PC-9 (cell line): ENCODE measurements around the gene ZBED3. TPM values are rescaled to one million over a fixed set of nuclear protein-coding genes. Genes with fewer than 3 reads are reported as not detected.

Experiments
- BruUV-seq: library from RNA; stranded (reverse); fragments of 400-500 nt; replicated peaks from 2 replicates; lab custom pipeline; 2021; lab: Mats Ljungman, UMichigan
- CTCF ChIA-PET: fragments of 300-600 bp; sonication (Branson Sonifier 250); formaldehyde crosslinking; loops from one replicate; lab custom pipeline; 2022; ENCODE audit warnings: antibody characterized with exemption; lab: Charles Lee
- POLR2A ChIA-PET: fragments of 300-600 bp; sonication (Branson Sonifier 250); formaldehyde crosslinking; loops from one replicate; lab custom pipeline; 2022; ENCODE audit warnings: antibody characterized with exemption; ENCODE audit not compliant: unreplicated experiment; lab: Charles Lee
- DNase-seq, 2 experiments: peaks; one replicate each; pipeline versions ENCODE4 v3.0.0 to v3.0.0-alpha.2; 2015 to 2022; ENCODE audit warnings: mixed read lengths in 1 of 2
- H2AFZ ChIP-seq: fragments of 200-600 bp; sonication (generic); 2 replicates; pipeline ENCODE4 v1.8.1; 2017; ENCODE audit warnings: antibody characterized with exemption
- H3F3A ChIP-seq: fragments of 200-600 bp; sonication (generic); 2 replicates; pipeline ENCODE4 v1.8.1; 2017; ENCODE audit warnings: antibody characterized with exemption, mild to moderate bottlenecking, low read depth; ENCODE audit not compliant: insufficient read depth
- H3K27ac ChIP-seq: fragments of 200-600 bp; sonication (generic); 2 replicates; pipeline ENCODE4 v1.6.1; 2016; ENCODE audit warnings: mixed run types
- H3K27me3 ChIP-seq: fragments of 200-600 bp; sonication (generic); 2 replicates; pipeline ENCODE4 v1.6.1; 2016; ENCODE audit warnings: low read depth, mixed run types; ENCODE audit not compliant: insufficient read depth
- H3K36me3 ChIP-seq: fragments of 200-600 bp; sonication (generic); 2 replicates; pipeline ENCODE4 v1.6.1; 2016; ENCODE audit warnings: low read depth, mixed run types
- H3K4me1 ChIP-seq: fragments of 200-600 bp; sonication (generic); replicated peaks from 2 replicates; pipeline ENCODE4 v1.6.1; 2016; ENCODE audit warnings: mixed run types; ENCODE audit not compliant: insufficient read depth
- H3K4me2 ChIP-seq: fragments of 200-600 bp; sonication (generic); 2 replicates; pipeline ENCODE4 v1.6.1; 2017; ENCODE audit warnings: mixed run types
- H3K4me3 ChIP-seq: fragments of 200-600 bp; sonication (generic); 2 replicates; pipeline ENCODE4 v1.6.1; 2016; ENCODE audit warnings: mixed run types
- H3K79me2 ChIP-seq: fragments of 200-600 bp; sonication (generic); 2 replicates; pipeline ENCODE4 v1.6.1; 2017; ENCODE audit warnings: low read depth, mixed run types
- H3K9me2 ChIP-seq: fragments of 200-600 bp; sonication (generic); 2 replicates; pipeline ENCODE4 v1.8.1; 2017; ENCODE audit warnings: mild to moderate bottlenecking; ENCODE audit not compliant: insufficient read depth
- H3K9me3 ChIP-seq: fragments of 200-600 bp; sonication (generic); 2 replicates; pipeline ENCODE4 v1.8.1; 2016; ENCODE audit warnings: low read depth; ENCODE audit not compliant: insufficient read depth
- H4K20me1 ChIP-seq: fragments of 200-600 bp; sonication (generic); 2 replicates; pipeline ENCODE4 v1.8.1; 2017; ENCODE audit not compliant: insufficient read depth
- CTCF ChIP-seq: fragments of 200-600 bp; sonication (generic); conservative IDR thresholded peaks from 2 replicates; pipeline ENCODE4 v1.6.1; 2017; ENCODE audit warnings: mixed run types, antibody characterized with exemption, mild to moderate bottlenecking, moderate library complexity
- EZH2 ChIP-seq: fragments of 200-600 bp; sonication (generic); IDR thresholded peaks from 2 replicates; pipeline ENCODE4 v1.8.0; 2017; ENCODE audit warnings: antibody characterized with exemption, low read depth
- intact Hi-C: fragments of 100-400 bp; cut with micrococcal nuclease; formaldehyde crosslinking; loops from one replicate; pipeline ENCODE4 v1.10.0; 2022; ENCODE audit not compliant: unreplicated experiment
- total RNA-seq: library from RNA; stranded (reverse); gene quantifications from 2 replicates; pipeline ENCODE4 v1.2.3, GENCODE V29; 2021

Gene ZBED3
- total RNA-seq, 1 experiment from 2014 or later = 6.1 TPM

GRCh38 chr5:77102549-77102948 lies 15.5 kb upstream of the ZBED3 start:
- ChIA-PET POLR2A (interaction anchor here (0.7 kb wide), 1 partner anchor 497 kb away, joined by 10 read pairs; no protein-coding TSS in a partner anchor), CTCF (no interaction called here)
- H3K4me1 ChIP-seq = no peaks in the 10 kb centered on the region
- H3K4me3 ChIP-seq = no peak overlapping the region
- H3K9me2 ChIP-seq = no peaks in the 10 kb centered on the region
- no peaks in the 10 kb centered on the region for H3K79me2 ChIP-seq
- no peaks in the 10 kb centered on the region for H3K27me3 ChIP-seq
- no peaks in the 10 kb centered on the region for H3F3A ChIP-seq
- no peak for TF ChIP-seq EZH2
- no peak for TF ChIP-seq CTCF
- no peaks in the 10 kb centered on the region for H3K36me3 ChIP-seq
- no peak overlapping the region for H3K4me2 ChIP-seq
- BruUV-seq = no TSS peak
- no peaks in the 10 kb centered on the region; the same call in 1 of the 2 replicates for H3K9me3 ChIP-seq
- no peaks in the 10 kb centered on the region for H4K20me1 ChIP-seq
- H2AFZ ChIP-seq = no peak overlapping the region
- H3K27ac ChIP-seq = no peak overlapping the region
- intact Hi-C loops = no loop called here
- DNase-seq = no peak

- no peaks in the 10 kb centered on the region for H3K4me1 ChIP-seq
- H3K4me2 ChIP-seq = no peak overlapping the region
- no peak for TF ChIP-seq CTCF
- no peak for TF ChIP-seq EZH2
- H4K20me1 ChIP-seq = no peaks in the 10 kb centered on the region
- H3K9me3 ChIP-seq = no peaks in the 10 kb centered on the region; the same call in 1 of the 2 replicates
- H3K27ac ChIP-seq = no peak overlapping the region
- ChIA-PET CTCF (no interaction called here), POLR2A (no interaction called here)
- DNase-seq = no peak
- no TSS peak for BruUV-seq
- no peaks in the 10 kb centered on the region for H3K27me3 ChIP-seq
- intact Hi-C loops = no loop called here
- H3K36me3 ChIP-seq = no peaks in the 10 kb centered on the region
- H3K79me2 ChIP-seq = no peaks in the 10 kb centered on the region
- no peak overlapping the region for H2AFZ ChIP-seq
- H3F3A ChIP-seq = no peaks in the 10 kb centered on the region
- no peak overlapping the region for H3K4me3 ChIP-seq
- H3K9me2 ChIP-seq = no peaks in the 10 kb centered on the region
These were observed 14.2 kb upstream of the ZBED3 start for GRCh38 chr5:77101298-77101697.

- Histone ChIP-seq H3K27me3 (no peaks in the 10 kb centered on the region), H2AFZ (no peak overlapping the region), H3F3A (no peaks in the 10 kb centered on the region), H3K27ac (no peak overlapping the region), H3K79me2 (no peaks in the 10 kb centered on the region), H3K9me2 (no peaks in the 10 kb centered on the region), H4K20me1 (no peaks in the 10 kb centered on the region), H3K36me3 (no peaks in the 10 kb centered on the region), H3K4me3 (no peak overlapping the region), H3K4me1 (no peaks in the 10 kb centered on the region), H3K9me3 (no peaks in the 10 kb centered on the region), H3K4me2 (no peak overlapping the region)
- ChIA-PET CTCF (no interaction called here), POLR2A (no interaction called here)
- intact Hi-C loops = no loop called here
- BruUV-seq = no TSS peak
- DNase-seq = no peak
- no peak for TF ChIP-seq EZH2
- TF ChIP-seq CTCF = no peak
These were observed 8.1 kb upstream of the ZBED3 start for GRCh38 chr5:77095189-77095588.
